RWPE1 (cell line): ENCODE measurements around the gene DERA.
"Not testable (repeated sequence)": the region's sequence is repeated elsewhere in the genome, so short reads cannot be mapped to it uniquely, and the experiment has no call there.

Experiments used
- CTCF ChIA-PET: fragments of 350-600 bp; sonication (Branson Sonifier 250); formaldehyde crosslinking; extraction: SDS; loops from one replicate; lab custom pipeline; 2021; lab: Yijun Ruan, JAX
- POLR2A ChIA-PET: fragments of 400-600 bp; formaldehyde crosslinking; extraction: SDS; loops from one replicate; lab custom pipeline; 2020; ENCODE audit warnings: antibody characterized with exemption; ENCODE audit not compliant: low non-redundant PET; lab: Yijun Ruan, JAX
- DNase-seq: peaks from one replicate; pipeline ENCODE4 v3.0.0; 2012; ENCODE audit warnings: low spot score
- H3K27ac ChIP-seq: fragments of 450-650 bp; 2 replicates; pipeline ENCODE4 v1.5.1; 2017
- TF ChIP-seq, protein P1 (sequence below): fragments of 450-650 bp; conservative IDR thresholded peaks from 2 replicates; pipeline ENCODE4 v1.5.1; 2017; ENCODE audit warnings: low read depth, mild to moderate bottlenecking

DERA gene

GRCh38 chr12:15956010-15956409, 44.9 kb downstream of the DERA start:
- TF ChIP-seq, protein P1, sequence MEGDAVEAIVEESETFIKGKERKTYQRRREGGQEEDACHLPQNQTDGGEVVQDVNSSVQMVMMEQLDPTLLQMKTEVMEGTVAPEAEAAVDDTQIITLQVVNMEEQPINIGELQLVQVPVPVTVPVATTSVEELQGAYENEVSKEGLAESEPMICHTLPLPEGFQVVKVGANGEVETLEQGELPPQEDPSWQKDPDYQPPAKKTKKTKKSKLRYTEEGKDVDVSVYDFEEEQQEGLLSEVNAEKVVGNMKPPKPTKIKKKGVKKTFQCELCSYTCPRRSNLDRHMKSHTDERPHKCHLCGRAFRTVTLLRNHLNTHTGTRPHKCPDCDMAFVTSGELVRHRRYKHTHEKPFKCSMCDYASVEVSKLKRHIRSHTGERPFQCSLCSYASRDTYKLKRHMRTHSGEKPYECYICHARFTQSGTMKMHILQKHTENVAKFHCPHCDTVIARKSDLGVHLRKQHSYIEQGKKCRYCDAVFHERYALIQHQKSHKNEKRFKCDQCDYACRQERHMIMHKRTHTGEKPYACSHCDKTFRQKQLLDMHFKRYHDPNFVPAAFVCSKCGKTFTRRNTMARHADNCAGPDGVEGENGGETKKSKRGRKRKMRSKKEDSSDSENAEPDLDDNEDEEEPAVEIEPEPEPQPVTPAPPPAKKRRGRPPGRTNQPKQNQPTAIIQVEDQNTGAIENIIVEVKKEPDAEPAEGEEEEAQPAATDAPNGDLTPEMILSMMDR: no peak
- POLR2A ChIA-PET: no interaction called here
- DNase-seq: no peak
- CTCF ChIA-PET: no interaction called here
- no peak overlapping the region for H3K27ac ChIP-seq

DNA sequence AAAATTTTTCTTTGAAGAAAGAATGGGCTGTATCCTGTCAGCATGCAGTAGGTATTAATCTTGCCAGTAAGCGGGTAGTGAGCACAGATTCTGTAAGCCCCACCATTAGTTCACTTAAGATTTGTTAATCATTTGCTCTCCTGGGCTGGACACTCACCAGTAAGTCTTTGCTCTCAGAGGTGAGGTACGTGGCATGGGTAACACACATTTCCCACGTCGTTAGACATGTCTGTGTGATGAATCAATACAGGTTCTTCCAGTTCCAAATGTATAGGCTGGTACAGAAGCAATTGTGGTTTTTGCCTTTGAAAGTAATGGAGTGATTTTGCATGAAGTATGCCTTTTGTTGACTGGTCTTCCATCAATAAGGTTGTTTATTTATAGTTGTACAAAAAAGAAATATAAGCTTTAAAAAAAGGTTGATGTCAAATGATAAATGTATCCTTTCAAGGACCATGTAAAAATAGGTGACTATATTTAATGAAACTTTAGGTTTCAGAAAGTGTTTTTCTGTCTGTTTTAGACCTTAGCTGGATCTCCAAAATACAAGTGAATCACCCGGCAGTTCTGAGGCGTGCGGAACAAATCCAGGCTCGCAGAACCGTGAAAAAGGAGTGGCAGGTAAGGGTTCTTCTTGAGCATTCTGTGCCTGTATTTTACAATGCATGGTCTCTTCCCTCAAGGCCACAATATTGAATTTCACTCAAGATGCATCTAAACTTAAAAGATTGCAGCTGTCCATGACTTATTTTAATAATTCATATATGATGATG, 45.5 kb downstream of the DERA start:
- peak; percentile 93 for DNase-seq

GRCh38 chr12:15962760-15963159, 51.6 kb downstream of the DERA start:
- POLR2A ChIA-PET: no interaction called here
- TF ChIP-seq, protein P1: no peak
- DNase-seq: peak; percentile 52
- CTCF ChIA-PET: interaction anchor here (0.5 to 0.7 kb wide), 3 partner anchors 69 to 141 kb away, joined by 3 to 5 read pairs (median 4); no protein-coding TSS in a partner anchor
- no peak overlapping the region for H3K27ac ChIP-seq

More for the DNA sequence above, 45.5 kb downstream of the DERA start:
- TF ChIP-seq, protein P1: no peak
- CTCF ChIA-PET: interaction anchor here (0.6 kb wide), 1 partner anchor 21 kb away, joined by 3 read pairs; no protein-coding TSS in a partner anchor
- no peak overlapping the region for H3K27ac ChIP-seq
- POLR2A ChIA-PET: no interaction called here

DNA sequence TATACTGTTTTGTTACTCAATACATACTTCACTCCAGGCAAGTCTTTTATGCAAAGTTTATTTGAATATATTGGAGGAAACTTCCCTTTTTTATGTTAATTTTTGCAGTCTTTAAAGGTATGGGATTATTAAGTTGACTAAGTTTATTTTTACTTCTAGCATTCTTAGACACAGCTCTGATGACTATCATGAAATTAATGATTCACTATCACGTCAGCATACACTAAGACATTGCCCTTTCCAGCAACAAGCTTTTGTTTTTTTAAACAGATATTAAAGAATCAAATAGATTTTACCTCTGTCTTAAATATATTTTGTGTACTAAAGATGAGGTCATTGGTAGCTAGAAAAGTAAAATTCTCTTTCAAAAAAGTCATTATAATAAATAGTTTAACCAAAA, 52.1 kb downstream of the DERA start:
- CTCF ChIA-PET: interaction anchor here (0.6 to 0.7 kb wide), 2 partner anchors 70 to 141 kb away, joined by 3 to 5 read pairs; no protein-coding TSS in a partner anchor
- POLR2A ChIA-PET: no interaction called here
- DNase-seq: no peak
- H3K27ac ChIP-seq: no peak overlapping the region
- TF ChIP-seq, protein P1: no peak

DNA sequence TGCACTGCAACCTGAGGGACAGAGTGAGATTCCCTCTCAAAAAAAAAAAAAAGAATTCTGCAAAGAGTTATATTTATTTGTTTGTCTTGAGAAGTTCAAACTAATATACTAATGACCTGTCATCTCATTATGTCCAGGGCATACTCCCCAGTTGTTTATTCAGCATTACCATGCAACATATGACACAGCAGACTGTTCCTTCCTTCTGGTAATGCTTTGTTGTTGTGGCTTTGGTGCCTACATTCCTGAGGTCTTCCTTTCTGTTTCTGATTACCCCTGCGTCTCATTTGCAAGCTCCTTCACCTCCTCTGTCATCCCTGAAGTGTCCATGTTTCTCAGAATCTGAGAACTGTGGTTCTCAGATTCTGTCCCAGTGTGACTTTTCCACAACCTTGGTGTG, 55.3 kb downstream of the DERA start:
- no peak for DNase-seq
- POLR2A ChIA-PET: no interaction called here
- CTCF ChIA-PET: no interaction called here
- H3K27ac ChIP-seq: no peak overlapping the region
- TF ChIP-seq, protein P1: no peak

DNA sequence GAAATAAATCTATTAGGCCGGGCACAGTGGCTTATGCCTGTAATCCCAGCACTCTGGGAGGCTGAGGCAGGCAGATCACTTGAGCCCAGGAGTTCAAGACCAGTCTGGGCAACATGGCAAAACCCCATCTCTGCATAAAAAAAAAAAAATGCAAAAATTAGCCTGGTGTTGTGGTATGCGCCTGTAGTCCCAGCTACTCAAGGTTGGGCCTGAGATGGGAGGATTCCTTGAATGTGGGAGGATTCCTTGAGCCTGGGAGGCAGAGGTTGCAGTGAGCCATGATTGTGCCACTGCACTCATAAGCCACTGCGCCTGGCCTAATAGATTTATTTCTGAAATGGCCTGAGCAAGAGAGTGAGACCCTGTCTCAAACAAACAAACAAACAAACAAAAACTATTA, 55.9 kb downstream of the DERA start:
- DNase-seq, POLR2A ChIA-PET, H3K27ac ChIP-seq: not testable (repeated sequence)
- CTCF ChIA-PET: interaction anchor here (0.6 kb wide), 1 partner anchor 179 kb away, joined by 4 read pairs; no protein-coding TSS in a partner anchor

DNA sequence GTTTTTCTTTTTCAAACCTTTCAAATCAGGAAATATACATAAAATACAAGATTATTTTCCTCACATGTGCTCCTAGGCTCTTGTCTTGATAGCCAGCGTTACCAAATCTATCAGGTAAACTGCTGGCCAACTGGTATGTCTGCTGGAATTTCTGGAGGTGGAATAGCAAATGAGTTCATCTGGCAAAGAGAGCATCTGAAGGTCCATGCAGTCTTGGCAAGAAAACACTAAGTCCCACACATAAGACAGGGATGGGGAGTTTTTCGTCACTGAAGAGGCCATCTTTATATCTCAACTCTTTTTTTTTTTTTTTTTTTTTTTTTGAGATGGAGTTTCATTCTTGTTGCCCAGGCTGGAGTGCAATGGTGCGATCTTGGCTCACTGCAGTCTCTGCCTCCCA, 60.1 kb downstream of the DERA start:
- CTCF ChIA-PET: no interaction called here
- no peak for DNase-seq
- POLR2A ChIA-PET: no interaction called here
- TF ChIP-seq, protein P1: no peak
- no peak overlapping the region for H3K27ac ChIP-seq
